Measurements from ENCODE around the gene CAT.

DNA sequence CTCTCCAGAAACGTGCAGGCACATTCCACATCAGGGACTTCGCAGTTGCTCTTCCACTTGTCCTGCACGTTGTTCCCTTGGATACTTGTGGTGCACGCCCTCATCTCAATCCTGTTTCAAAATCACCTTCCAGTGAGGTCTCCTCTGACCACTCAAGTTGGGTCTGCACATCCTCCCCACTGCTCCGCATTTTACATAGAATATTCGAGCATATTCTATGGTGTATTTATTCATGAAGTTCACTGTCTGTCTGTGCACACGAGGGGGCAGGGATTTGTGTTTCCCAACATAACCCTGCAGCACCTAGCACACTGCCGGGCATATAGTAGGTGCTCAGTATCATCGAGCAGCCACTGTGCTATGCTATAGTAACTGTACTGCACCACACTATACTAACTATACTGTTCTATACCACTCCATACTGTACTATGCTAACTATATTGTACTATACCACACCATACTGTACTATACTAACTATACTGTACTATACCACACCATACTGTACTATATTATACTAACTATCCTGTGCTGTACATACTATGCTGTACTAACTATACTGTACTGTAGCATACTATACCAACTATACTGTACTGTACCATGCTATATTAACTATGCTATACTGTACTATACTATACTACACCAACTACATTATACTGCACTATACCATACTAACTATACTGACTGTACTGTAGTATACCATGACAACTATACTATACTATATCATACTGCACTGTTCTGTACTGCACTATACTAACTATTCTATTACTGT, 44.6 kb downstream of the CAT start:
- TF ChIP-seq, protein P1, sequence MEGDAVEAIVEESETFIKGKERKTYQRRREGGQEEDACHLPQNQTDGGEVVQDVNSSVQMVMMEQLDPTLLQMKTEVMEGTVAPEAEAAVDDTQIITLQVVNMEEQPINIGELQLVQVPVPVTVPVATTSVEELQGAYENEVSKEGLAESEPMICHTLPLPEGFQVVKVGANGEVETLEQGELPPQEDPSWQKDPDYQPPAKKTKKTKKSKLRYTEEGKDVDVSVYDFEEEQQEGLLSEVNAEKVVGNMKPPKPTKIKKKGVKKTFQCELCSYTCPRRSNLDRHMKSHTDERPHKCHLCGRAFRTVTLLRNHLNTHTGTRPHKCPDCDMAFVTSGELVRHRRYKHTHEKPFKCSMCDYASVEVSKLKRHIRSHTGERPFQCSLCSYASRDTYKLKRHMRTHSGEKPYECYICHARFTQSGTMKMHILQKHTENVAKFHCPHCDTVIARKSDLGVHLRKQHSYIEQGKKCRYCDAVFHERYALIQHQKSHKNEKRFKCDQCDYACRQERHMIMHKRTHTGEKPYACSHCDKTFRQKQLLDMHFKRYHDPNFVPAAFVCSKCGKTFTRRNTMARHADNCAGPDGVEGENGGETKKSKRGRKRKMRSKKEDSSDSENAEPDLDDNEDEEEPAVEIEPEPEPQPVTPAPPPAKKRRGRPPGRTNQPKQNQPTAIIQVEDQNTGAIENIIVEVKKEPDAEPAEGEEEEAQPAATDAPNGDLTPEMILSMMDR (conservative IDR thresholded peaks at IDR 0.05), result no peak
- TF ChIP-seq ZFX (IDR thresholded peaks at IDR 0.05), result no peak
